Bronchial epithelial cell (primary cell): ENCODE data around the gene SPATA7. TPM values are rescaled to one million over a fixed set of nuclear protein-coding genes. Genes with fewer than 3 reads are reported as not detected.

Experiments used
- DNase-seq: peaks from one replicate; pipeline ENCODE4 v3.0.0-alpha.2; 2010; ENCODE audit warnings: low read depth
- FAIRE-seq: peaks from 2 replicates; lab custom pipeline; 2011; peaks lifted over from hg19 to GRCh38; lab: Jason Lieb, UNC
- H3K27me3 ChIP-seq: 2 replicates; pipeline ENCODE4 v1.5.1; 2011; ENCODE audit warnings: low read length; ENCODE audit not compliant: control insufficient read depth, insufficient read depth
- H3K36me3 ChIP-seq: 2 replicates; pipeline ENCODE4 v1.5.1; 2011; ENCODE audit warnings: low read length; ENCODE audit not compliant: control insufficient read depth, insufficient read depth
- H3K4me3 ChIP-seq: 2 replicates; pipeline ENCODE4 v1.5.1; 2011; ENCODE audit warnings: mild to moderate bottlenecking, low read depth, low read length, control low read depth
- CTCF ChIP-seq: IDR thresholded peaks from 2 replicates; pipeline ENCODE4 v1.5.1; 2011; ENCODE audit warnings: mild to moderate bottlenecking, moderate library complexity, low read length, control low read depth, inconsistent platforms; ENCODE audit not compliant: insufficient read depth, severe bottlenecking
- total RNA-seq: library from RNA; depleted of rRNA; stranded (reverse); fragments of >200 nt; gene quantifications from 2 replicates; pipeline ENCODE4 v1.2.1, GENCODE V29; 2014

SPATA7 gene
- total RNA-seq, 1 donor from 2014 or later: 9.2 TPM

- DNase-seq (no peak), FAIRE-seq (no peak)
- no peak overlapping the region for H3K4me3 ChIP-seq
- H3K36me3 ChIP-seq: peaks cover 1% of the 10 kb centered on the region
- no peak for TF ChIP-seq CTCF
- no peaks in the 10 kb centered on the region for H3K27me3 ChIP-seq
These were observed 35.8 kb downstream of the SPATA7 start for GRCh38 chr14:88421286-88421685.

- no peak for TF ChIP-seq CTCF
- DNase-seq (peak; percentile 1), FAIRE-seq (no peak)
- H3K4me3 ChIP-seq: no peak overlapping the region
- H3K27me3 ChIP-seq: no peaks in the 10 kb centered on the region
- peaks cover 1% of the 10 kb centered on the region for H3K36me3 ChIP-seq
These were observed 36.6 kb downstream of the SPATA7 start for GRCh38 chr14:88422047-88422446.

DNA sequence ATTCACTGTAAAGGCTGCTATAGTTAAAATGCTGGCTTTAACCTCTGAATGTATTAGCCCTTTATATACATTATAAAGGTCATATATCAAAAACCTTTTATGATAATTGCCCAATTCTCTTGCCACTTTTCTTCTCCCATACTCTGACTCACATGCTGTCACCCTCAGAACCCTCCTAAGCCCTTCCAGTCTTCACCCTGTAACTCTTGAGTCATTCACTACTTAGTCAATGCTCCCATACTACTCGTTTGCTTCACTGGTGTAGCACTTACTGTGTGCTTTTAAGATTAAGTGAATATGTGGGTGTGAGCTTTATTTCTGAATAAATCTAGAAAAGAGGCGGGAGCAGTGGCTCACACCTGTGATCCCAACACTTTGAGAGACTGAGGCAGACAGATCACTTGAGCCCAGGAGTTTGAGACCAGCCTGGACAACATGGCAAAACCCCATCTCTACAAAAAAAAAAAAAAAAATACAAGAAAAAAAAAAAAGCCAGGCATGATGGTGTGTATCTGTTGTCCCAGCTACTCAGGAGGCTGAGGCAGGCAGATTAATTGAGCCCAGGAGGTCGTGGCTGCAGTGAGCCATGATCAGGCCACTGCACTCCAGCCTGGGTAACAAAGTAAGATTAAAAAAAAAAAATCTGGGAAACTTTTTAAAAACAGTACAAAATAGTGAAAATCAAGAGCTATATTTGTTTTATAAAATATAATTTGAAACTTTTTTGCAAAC is 37.6 kb downstream of the SPATA7 start:
- Histone ChIP-seq H3K36me3 (no peaks in the 10 kb centered on the region), H3K4me3 (no peak overlapping the region), H3K27me3 (no peaks in the 10 kb centered on the region)
- FAIRE-seq: no peak
- DNase-seq: peak; percentile 95
- TF ChIP-seq CTCF: no peak

- DNase-seq: no peak
- no peaks in the 10 kb centered on the region for H3K27me3 ChIP-seq
- no peak for TF ChIP-seq CTCF
- FAIRE-seq: no peak
- H3K36me3 ChIP-seq: no peaks in the 10 kb centered on the region
- no peak overlapping the region for H3K4me3 ChIP-seq
These were observed 39.1 kb downstream of the SPATA7 start for GRCh38 chr14:88424573-88424972.

DNA sequence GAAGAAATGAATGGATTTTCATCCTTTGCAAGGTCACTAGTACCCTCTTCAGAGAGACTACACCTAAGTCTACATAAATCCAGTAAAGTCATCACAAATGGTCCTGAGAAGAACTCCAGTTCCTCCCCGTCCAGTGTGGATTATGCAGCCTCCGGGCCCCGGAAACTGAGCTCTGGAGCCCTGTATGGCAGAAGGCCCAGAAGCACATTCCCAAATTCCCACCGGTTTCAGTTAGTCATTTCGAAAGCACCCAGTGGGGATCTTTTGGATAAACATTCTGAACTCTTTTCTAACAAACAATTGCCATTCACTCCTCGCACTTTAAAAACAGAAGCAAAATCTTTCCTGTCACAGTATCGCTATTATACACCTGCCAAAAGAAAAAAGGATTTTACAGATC is 40.8 kb downstream of the SPATA7 start:
- FAIRE-seq: peak; percentile 36
- Histone ChIP-seq H3K36me3 (no peaks in the 10 kb centered on the region), H3K27me3 (no peaks in the 10 kb centered on the region), H3K4me3 (no peak overlapping the region)
- no peak for TF ChIP-seq CTCF
- no peak for DNase-seq

DNA sequence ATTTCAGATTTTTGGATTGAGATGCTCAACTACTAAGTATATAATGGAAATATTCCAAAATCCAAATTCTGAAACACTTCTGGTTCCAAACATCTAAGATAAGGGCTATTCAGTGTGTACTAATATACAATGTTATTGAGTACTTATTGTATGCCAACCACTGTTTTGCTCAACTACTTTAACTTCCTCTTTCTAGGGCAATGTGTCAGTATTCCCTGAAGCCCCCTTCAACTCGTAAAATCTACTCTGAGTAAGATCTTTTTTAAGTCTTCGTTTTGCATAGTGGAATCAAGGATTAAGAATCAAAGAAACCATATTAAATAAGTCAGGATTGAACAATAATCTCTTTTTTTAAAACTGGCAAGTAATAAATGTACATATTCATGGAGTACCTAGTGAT is 45.5 kb downstream of the SPATA7 start:
- Histone ChIP-seq H3K27me3 (no peaks in the 10 kb centered on the region), H3K4me3 (no peak overlapping the region), H3K36me3 (no peaks in the 10 kb centered on the region)
- no peak for FAIRE-seq
- DNase-seq: no peak
- TF ChIP-seq CTCF: no peak
